Measurements from ENCODE around the gene SLC9A2. TPM values are rescaled to one million over a fixed set of nuclear protein-coding genes. Genes with fewer than 3 reads are reported as not detected.

SLC9A2 gene, protein sequence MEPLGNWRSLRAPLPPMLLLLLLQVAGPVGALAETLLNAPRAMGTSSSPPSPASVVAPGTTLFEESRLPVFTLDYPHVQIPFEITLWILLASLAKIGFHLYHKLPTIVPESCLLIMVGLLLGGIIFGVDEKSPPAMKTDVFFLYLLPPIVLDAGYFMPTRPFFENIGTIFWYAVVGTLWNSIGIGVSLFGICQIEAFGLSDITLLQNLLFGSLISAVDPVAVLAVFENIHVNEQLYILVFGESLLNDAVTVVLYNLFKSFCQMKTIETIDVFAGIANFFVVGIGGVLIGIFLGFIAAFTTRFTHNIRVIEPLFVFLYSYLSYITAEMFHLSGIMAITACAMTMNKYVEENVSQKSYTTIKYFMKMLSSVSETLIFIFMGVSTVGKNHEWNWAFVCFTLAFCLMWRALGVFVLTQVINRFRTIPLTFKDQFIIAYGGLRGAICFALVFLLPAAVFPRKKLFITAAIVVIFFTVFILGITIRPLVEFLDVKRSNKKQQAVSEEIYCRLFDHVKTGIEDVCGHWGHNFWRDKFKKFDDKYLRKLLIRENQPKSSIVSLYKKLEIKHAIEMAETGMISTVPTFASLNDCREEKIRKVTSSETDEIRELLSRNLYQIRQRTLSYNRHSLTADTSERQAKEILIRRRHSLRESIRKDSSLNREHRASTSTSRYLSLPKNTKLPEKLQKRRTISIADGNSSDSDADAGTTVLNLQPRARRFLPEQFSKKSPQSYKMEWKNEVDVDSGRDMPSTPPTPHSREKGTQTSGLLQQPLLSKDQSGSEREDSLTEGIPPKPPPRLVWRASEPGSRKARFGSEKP
- 0.08 TPM in 1 of 2 replicates, not detected in the other for total RNA-seq (2014; rRNA removed; shearing (Covaris generic))
- 0.05 TPM in 1 of 2 replicates, not detected in the other for polyA plus RNA-seq (2015; cell fraction: cytosol; rRNA removed)
- polyA plus RNA-seq (2015; cell fraction: nucleus; rRNA removed) = not detected in 2 replicates

DNA sequence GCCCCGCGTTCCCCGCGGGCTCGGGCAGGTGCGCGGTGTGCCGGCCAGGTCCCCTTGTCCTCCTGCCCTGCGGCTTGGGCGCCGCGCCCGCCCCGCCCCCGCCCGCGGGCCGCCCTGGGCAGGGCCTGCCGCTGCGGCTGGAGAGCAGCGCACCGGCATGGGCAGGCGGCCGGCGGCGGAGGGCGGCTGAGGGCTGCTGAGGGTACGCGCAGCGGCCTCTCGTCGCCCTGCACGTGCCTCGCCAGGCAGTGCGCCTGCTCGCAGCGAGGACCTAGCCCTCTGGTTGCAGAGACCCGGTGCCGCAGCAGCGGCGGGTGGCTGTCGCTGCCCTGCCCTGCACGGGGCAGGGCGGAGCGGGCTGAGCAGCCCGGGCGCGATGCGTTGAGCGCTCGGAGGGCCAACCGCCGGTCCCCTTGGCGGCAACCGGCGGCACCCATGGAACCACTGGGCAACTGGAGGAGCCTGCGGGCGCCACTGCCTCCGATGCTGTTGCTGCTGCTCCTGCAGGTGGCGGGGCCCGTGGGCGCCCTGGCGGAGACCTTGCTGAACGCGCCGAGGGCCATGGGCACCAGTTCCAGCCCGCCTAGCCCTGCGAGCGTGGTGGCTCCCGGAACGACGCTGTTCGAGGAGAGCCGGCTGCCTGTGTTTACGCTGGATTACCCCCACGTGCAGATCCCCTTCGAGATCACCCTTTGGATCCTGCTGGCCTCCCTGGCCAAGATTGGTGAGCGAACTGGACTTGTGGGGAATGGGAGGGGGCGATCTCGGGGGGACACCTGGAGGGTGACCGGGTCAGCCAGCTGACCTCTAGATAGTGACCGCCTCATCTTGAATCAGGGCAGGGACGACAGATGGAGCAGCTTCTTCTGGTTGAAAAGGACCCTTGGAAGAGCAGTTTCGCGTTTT, at the start of gene SLC9A2:
TSS of gene SLC9A2 (plus strand) at position 140 of the 906 bp plus-strand sequence. CDS start at position 436, 296 bp downstream.
- in situ Hi-C loops (cut with HindIII; ENCODE audit: low pct_unique_long_range_greater_than_20kb, low sequenced_read_pairs) = no loop called here

DNA sequence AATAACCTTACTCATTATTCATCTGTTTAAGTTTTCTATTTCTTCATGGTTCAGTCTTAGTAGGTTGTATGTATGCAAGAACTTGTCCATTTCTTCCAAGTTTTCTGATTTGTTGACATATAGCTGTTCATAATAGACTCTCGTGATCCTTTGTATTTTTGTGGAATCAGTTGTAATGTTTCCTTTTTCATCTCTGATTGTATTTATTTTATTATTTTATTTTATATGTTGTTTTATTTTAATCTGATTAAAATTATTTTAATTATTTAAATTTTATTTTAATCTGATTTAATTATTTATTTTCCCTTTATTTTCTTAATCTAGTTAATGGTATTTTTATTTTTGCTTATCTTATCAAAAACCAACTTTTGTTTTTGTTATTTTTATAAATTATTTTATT, 43.5 kb upstream of the SLC9A2 start:
- in situ Hi-C loops (cut with HindIII; ENCODE audit: low pct_unique_long_range_greater_than_20kb, low sequenced_read_pairs) = no loop called here

More for the DNA sequence above, at the start of gene SLC9A2:
- no peak for DNase-seq (ENCODE audit: low read depth, low spot score)

DNA sequence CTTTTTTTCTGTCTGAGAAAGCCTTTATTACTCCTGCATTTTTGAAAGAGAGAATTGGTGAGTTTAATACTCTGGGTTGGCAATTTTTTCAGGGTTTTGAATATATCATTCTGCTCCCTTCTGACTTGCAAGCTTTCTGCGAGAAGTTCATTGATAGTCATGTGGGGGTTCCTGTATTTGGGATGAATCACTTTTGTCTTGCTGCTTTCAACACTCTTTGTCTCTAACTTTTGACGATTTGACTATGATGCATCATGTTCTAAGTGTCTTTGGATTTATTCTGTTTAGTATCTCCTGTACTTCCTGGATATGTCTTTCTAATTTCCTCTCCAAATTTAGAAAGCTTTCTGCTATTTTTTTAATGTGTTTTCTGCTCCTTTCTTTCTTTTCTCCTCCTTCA, 41.0 kb upstream of the SLC9A2 start:
- no peak for DNase-seq (ENCODE audit: low read depth, low spot score)
- in situ Hi-C loops (cut with HindIII; ENCODE audit: low pct_unique_long_range_greater_than_20kb, low sequenced_read_pairs) = no loop called here

More for the DNA sequence above, 43.5 kb upstream of the SLC9A2 start:
- no peak for DNase-seq (ENCODE audit: low read depth, low spot score)

DNA sequence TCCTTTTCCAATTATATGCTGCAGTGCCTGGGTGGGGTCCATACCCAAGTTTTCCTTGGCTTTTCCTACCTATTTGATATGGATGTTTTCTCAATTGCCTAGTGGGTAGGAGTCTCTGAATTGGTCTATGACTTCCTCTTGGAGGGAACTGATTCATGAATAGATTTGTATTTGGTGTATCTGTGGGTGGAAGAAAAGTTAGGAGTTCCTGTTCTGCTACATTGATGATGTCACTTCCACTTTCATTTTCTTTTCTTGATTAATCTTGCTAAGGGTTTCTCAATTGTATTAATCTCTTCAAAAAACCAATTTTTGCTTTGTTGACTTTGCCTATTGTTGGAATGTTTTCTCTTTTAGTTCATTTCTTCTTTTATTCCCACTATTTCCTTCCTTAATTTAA, 37.4 kb upstream of the SLC9A2 start:
- DNase-seq (ENCODE audit: low read depth, low spot score) = no peak
- in situ Hi-C loops (cut with HindIII; ENCODE audit: low pct_unique_long_range_greater_than_20kb, low sequenced_read_pairs) = no loop called here

DNA sequence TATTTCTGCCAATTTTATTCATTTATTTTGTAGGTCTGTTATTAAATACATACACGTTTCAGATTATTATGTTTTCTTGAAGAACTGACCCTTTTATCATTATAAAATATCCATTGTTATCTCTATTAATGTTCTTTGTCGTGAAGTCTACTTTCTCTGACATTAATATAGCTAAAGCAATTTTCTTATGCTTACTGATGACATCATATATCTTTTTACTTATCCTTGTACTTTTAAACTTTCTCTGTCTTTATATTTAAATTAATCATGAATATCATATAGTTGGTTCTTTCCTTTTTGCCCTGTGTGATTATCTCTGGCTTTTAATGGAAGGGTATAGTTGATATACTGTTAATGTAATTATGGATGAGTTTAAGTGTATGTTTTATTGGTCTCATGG, 36.5 kb upstream of the SLC9A2 start:
- in situ Hi-C loops (cut with HindIII; ENCODE audit: low pct_unique_long_range_greater_than_20kb, low sequenced_read_pairs) = no loop called here
- DNase-seq (ENCODE audit: low read depth, low spot score) = no peak

DNA sequence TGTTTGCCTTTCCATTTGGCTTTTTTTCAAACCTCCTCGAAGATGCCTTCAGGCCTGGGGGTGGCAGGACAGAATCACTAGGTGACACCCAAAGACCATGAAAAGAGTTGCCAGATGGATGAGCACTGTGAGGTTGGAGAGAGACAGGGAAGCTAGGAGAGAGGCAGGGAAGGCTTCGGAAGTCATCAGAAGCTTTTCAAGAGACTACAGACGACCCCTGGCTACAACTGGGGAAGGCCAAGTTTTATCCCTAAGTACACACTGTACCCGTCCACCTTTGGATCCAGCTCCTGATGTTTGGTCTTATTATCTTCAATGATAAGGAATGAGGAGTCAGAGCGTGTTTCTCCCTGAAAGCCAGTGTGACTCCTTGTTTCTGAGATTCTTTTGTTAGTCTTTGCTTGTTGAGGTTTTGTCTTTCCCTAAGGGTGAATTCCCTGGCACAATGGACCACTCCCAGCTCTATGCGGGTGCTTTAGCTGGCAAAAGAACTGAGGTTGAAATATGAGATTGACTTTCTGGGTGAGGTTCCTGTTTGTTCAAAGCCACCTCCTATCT, 33.4 kb upstream of the SLC9A2 start:
- DNase-seq (ENCODE audit: low read depth, low spot score) = no peak
- in situ Hi-C loops (cut with HindIII; ENCODE audit: low pct_unique_long_range_greater_than_20kb, low sequenced_read_pairs) = no loop called here

DNA sequence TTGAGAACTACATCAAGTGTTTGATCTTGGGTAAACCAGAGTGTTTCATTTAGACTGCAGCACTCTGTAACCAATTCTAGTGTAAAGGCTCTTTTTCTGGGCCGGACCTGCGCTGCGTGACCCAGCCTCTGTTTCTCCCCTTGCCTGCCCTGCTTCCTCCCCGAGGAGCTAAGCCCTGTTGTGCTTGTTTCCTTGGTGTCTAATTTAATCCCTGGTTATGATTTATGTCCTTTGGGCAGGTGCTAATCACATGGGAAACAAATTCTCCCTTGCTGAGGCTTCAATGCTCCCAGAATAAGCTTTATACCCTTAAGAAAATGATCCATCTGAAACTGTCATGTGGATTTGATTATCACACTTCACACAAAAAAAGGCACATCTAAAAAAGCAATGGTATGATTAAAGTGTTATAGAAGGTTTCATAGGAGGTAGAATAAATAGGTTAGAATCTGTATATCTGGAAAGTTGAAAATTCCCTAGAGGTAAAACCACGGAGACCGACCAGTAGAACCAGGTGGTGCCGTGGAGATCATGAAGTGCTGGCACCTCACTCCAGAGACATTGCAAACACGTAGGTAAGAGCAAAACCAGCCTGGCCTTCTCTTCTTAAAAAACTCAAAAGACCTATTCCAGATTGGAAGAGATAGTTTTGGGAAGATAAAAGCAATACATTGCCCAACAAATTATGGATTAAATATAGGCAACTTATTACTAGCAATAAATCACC, 31.0 kb upstream of the SLC9A2 start:
- DNase-seq (ENCODE audit: low read depth, low spot score) = no peak
- in situ Hi-C loops (cut with HindIII; ENCODE audit: low pct_unique_long_range_greater_than_20kb, low sequenced_read_pairs) = no loop called here

DNA sequence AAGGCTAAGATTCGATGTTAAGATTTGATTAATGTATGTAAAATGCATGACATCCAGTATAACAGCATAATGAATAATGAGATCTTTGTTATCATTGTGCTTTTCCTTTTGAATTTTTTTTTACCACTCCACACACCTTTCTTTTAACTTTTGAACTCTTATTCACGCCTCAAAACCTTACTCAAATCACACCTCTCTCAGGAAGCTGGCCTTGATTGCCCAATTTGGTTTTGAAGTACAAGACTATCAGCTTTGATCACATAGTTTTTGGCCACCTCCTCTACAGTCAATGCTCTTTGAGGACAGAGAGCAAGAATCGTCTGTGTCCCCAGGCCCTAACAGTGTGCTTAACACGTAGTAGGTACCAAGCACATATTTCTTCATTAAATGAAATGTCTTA, 29.9 kb upstream of the SLC9A2 start:
- in situ Hi-C loops (cut with HindIII; ENCODE audit: low pct_unique_long_range_greater_than_20kb, low sequenced_read_pairs) = no loop called here
- no peak for DNase-seq (ENCODE audit: low read depth, low spot score)

DNA sequence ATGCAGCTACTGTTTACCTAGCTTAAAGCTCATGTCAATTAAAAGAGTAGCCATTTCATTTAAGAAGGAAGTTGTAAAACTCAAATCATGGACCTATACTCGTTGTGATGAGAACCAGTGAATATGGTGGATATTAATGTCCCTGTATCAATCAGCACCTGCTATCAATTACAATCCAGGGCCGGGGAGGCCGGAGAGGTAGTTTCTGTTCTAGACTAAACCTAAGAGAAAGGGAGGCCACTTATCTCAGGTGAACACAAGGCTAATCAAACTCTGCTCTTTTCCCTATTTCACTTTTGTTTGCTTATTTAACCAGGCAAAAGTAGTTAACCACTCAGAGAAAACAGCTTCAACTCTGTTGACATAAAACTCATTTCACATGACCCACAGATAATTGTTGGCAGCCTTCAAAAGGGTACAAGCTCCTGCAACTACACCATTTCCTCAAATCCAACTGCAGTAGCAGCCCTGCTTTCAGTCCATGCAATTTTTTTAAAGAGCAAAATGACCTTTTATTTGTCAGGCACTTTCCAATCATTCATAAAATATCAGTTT, 27.8 kb upstream of the SLC9A2 start:
- in situ Hi-C loops (cut with HindIII; ENCODE audit: low pct_unique_long_range_greater_than_20kb, low sequenced_read_pairs) = no loop called here

DNA sequence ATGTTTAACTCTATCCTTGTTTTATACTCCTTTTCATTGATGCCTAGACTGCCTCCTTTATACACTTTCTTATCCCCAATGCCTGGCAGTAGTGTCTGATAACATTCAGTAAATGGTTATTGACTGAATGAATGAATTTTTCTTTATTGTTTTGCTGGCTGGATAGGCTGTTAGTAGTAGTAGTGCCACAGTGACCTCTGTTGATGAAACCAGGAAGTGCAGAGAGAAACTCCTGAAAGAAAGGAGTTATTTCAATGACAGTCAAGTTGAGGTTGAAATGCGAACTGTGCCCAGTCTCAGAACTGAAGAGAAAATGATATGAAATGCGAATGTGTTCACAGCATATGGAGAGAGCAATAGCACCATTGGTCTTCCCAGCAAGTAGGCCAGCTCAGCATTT, 26.8 kb upstream of the SLC9A2 start:
- DNase-seq (ENCODE audit: low read depth, low spot score) = peak; percentile 42
- in situ Hi-C loops (cut with HindIII; ENCODE audit: low pct_unique_long_range_greater_than_20kb, low sequenced_read_pairs) = no loop called here

More for the DNA sequence above, 27.8 kb upstream of the SLC9A2 start:
- no peak for DNase-seq (ENCODE audit: low read depth, low spot score)

DNA sequence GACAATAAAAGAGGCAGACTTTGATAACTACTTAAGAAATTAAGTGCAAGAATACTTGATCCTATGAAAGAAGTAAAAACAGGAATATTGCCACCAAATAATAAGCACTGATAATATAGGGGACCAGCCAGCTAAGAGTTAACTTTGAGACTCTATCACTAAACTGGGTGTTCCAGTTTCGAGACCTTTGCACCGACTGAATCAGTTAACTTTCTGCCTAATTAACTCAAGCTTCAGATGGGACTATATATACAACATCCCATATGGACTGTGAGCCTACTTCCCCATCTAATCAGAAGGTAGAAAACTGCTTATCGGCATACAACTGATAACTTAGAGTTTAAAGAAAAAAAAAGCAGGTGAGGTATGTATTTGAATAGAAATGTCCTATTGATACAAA, 25.8 kb upstream of the SLC9A2 start:
- no peak for DNase-seq (ENCODE audit: low read depth, low spot score)
- in situ Hi-C loops (cut with HindIII; ENCODE audit: low pct_unique_long_range_greater_than_20kb, low sequenced_read_pairs) = no loop called here

DNA sequence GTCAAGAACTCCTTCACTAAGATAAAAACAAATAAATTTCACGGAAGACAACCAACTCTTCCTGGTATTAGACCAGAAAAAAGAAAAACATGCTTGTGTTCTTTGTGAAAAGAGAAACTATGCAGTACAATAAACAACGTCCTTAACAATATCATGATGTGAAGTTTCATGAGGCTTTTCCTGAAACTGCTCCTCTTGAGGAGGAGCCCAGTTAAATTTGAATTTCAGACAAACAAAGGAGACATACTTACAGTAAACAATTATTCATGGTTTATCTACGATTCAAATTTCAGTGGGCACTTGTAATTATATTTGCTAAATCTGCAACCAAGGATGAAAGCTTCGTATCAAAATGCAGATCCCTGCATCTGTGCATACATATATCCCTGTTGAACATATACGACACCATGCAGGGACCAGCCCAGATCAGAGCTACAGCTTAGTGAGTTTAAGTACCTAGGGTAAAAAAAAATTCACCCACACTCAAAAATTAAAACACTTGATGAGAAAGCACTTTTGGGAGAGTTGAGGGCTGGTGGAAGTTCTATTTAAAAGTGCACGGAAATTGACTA, 24.8 kb upstream of the SLC9A2 start:
- in situ Hi-C loops (cut with HindIII; ENCODE audit: low pct_unique_long_range_greater_than_20kb, low sequenced_read_pairs) = no loop called here

DNA sequence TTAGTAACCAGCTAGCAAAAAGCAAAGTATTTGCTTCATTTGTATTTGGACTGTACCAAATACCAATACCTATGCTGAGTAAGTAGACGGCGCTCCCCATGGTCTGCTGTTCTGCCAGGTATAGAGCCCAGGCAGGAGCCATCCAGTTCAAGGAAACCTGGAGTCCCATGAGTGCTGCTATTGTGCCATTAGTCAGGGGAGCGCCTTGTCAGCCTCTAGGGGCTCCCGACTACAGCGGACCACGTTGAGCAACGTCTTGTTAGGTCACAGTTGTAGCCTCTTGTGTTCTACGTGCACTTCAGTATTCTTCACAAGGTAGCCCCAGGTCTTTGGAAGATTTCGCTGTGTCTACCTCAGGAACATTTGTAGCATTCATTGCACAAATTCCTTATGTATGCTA, 21.6 kb upstream of the SLC9A2 start:
- in situ Hi-C loops (cut with HindIII; ENCODE audit: low pct_unique_long_range_greater_than_20kb, low sequenced_read_pairs) = no loop called here
- no peak for DNase-seq (ENCODE audit: low read depth, low spot score)

More for the DNA sequence above, 24.8 kb upstream of the SLC9A2 start:
- no peak for DNase-seq (ENCODE audit: low read depth, low spot score)

DNA sequence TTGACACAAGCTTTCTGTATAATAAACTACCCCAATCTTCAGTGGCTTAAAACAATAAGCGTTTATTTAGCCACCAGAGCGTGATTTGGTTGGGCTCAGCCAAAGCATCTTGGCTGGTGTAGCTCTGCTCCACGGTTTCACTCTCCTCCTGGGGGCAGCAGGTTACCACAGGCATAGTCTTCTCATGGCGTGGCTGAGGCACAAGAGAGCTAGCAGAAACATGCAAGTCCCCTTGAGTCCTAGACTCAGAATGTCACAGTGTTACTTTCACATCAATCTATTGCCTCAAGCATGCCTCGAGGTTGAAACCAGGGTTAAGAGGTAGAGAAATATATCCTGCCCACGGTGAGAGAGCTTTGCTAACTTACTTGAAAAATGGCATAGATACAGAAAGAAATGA, 19.9 kb upstream of the SLC9A2 start:
- in situ Hi-C loops (cut with HindIII; ENCODE audit: low pct_unique_long_range_greater_than_20kb, low sequenced_read_pairs) = no loop called here
- DNase-seq (ENCODE audit: low read depth, low spot score) = peak; percentile 5

DNA sequence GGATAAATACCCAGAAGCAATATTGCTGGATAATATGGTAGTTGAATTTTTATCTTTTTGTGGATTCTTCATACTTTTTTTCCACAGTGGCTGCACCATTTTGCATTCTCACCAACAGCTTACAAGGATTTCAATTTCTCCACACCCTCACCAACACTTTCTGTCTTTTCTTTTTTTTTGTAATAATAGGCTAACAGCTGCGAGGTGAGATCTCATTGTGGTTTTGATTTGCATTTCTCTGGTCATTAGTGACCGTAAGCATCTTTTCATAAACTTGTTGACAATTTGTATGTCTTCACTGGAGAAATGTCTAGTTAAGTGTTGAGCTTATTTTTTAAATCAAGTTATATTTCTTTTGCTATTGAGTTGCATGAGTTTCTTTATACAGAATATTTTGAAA, 17.6 kb upstream of the SLC9A2 start:
- DNase-seq (ENCODE audit: low read depth, low spot score) = no peak
- in situ Hi-C loops (cut with HindIII; ENCODE audit: low pct_unique_long_range_greater_than_20kb, low sequenced_read_pairs) = no loop called here

DNA sequence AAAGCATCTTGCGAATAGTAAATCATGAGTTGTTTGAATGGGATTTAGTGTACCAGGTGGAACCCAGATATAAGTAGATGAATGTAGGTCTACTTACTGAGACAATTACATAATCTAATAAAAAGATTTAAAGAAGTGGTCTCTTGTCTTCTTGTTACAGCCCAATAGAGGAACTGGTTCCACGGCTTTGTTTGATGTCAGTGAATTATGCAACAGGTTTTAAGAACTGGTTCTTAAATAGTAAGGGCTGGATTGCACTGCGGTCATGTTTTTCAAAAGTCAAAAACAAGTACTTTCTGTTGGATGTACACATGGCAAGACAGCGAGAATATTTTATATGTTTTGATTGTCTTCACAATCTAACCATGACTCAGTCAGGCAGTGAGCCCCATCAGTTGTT, 15.4 kb upstream of the SLC9A2 start:
- DNase-seq (ENCODE audit: low read depth, low spot score) = no peak

More for the DNA sequence above, 15.4 kb upstream of the SLC9A2 start:
- in situ Hi-C loops (cut with HindIII; ENCODE audit: low pct_unique_long_range_greater_than_20kb, low sequenced_read_pairs) = no loop called here
